HCT116 (cell line): Measurements from ENCODE around the gene UBE2E3. TPM values are rescaled to one million over a fixed set of nuclear protein-coding genes. Genes with fewer than 3 reads are reported as not detected.

Experiments
- ATAC-seq: fragments of 200-7000 bp; cut with Tn5 transposase; 2 replicates; pipeline ENCODE4 v1.9.1; 2020; ENCODE audit warnings: mild to moderate bottlenecking, moderate library complexity
- BruUV-seq: library from RNA; stranded (reverse); fragments of 400-500 nt; replicated peaks from 2 replicates; lab custom pipeline; 2021; lab: Mats Ljungman, UMichigan
- CTCF ChIA-PET: fragments of 300-600 bp; sonication (Branson Sonifier 250); formaldehyde crosslinking; loops from one replicate; lab custom pipeline; 2021; ENCODE audit warnings: antibody characterized with exemption; lab: Charles Lee
- POLR2A ChIA-PET: fragments of 300-600, 350-600 bp; sonication (Branson Sonifier 250); formaldehyde crosslinking; loops from one replicate; lab custom pipeline; 2021; ENCODE audit warnings: antibody characterized with exemption; lab: Charles Lee
- RAD21 ChIA-PET, 2 experiments: fragments of 300-600 bp; sonication (Branson Sonifier 250); formaldehyde crosslinking; loops; one replicate each; lab custom pipeline; 2023; ENCODE audit warnings: low total read pairs in 2 of 2; ENCODE audit not compliant: uncharacterized antibody in 2 of 2, unreplicated experiment in 2 of 2, low non-redundant PET in 1 of 2; lab: Charles Lee
- DNase-seq: peaks from one replicate; pipeline ENCODE4 v3.0.0-alpha.2; 2010; ENCODE audit warnings: low read depth, low spot score
- H2AFZ ChIP-seq: fragments of 200-600 bp; shearing (Covaris generic), sonication (generic); 2 replicates; pipeline ENCODE4 v1.6.1; 2017; ENCODE audit warnings: low read depth, mixed run types, mixed read lengths, antibody characterized with exemption, low read length; ENCODE audit not compliant: poor library complexity, severe bottlenecking
- H3K27ac ChIP-seq: 2 replicates; pipeline ENCODE4 v1.5.1; 2012; ENCODE audit warnings: low read depth, low read length
- H3K27me3 ChIP-seq: fragments of 200-600 bp; sonication (generic); 2 replicates; pipeline ENCODE4 v1.6.1; 2016; ENCODE audit warnings: mixed run types, low read length, mixed read lengths; ENCODE audit not compliant: insufficient read depth
- H3K36me3 ChIP-seq, 2 experiments: fragments of 200-500 bp in 1 of 2; fragments of 200-600 bp in 1 of 2; sonication (Bioruptor generic) in 1 of 2; sonication (generic) in 1 of 2; 2 replicates each; pipeline versions ENCODE4 v1.5.1 to v1.6.1; 2014 to 2016; ENCODE audit warnings: low read length in 2 of 2, inconsistent platforms in 1 of 2, mixed read lengths in 1 of 2, mixed run types in 1 of 2; ENCODE audit not compliant: insufficient read depth in 2 of 2, control insufficient read depth in 1 of 2
- H3K4me1 ChIP-seq, 2 experiments: fragments of 200-600 bp in 1 of 2; sonication (generic) in 1 of 2; 2 replicates each; pipeline versions ENCODE4 v1.5.1 to v1.6.1; 2012 to 2017; ENCODE audit warnings: low read length in 2 of 2, inconsistent platforms in 1 of 2, mild to moderate bottlenecking in 1 of 2, mixed read lengths in 1 of 2, mixed run types in 1 of 2, moderate library complexity in 1 of 2; ENCODE audit not compliant: insufficient read depth in 2 of 2, control insufficient read depth in 1 of 2
- H3K4me2 ChIP-seq: fragments of 200-600 bp; sonication (generic); 2 replicates; pipeline ENCODE4 v1.6.1; 2017; ENCODE audit warnings: mixed run types, low read length, mixed read lengths
- H3K4me3 ChIP-seq, 2 experiments: fragments of 200-600 bp in 1 of 2; sonication (generic) in 1 of 2; replicated peaks in 1 of 2; 2 replicates each; pipeline ENCODE4 v1.5.1; 2011 to 2016; ENCODE audit warnings: low read length in 2 of 2, control low read depth in 1 of 2, low read depth in 1 of 2, mild to moderate bottlenecking in 1 of 2, mixed read lengths in 1 of 2, mixed run types in 1 of 2
- H3K79me2 ChIP-seq: fragments of 200-600 bp; sonication (generic); 2 replicates; pipeline ENCODE4 v1.6.1; 2017; ENCODE audit warnings: mild to moderate bottlenecking, mixed run types, low read length, moderate library complexity, mixed read lengths; ENCODE audit not compliant: insufficient read depth
- H3K9ac ChIP-seq: fragments of 200-600 bp; sonication (generic); 2 replicates; pipeline ENCODE4 v1.6.1; 2016; ENCODE audit warnings: low read length, mixed read lengths
- H3K9me2 ChIP-seq: fragments of 200-600 bp; sonication (generic), shearing (Covaris generic); 2 replicates; pipeline ENCODE4 v1.6.1; 2017; ENCODE audit warnings: mixed run types, mild to moderate bottlenecking, moderate library complexity; ENCODE audit not compliant: insufficient read depth
- H3K9me3 ChIP-seq, 2 experiments: fragments of 200-500 bp in 1 of 2; fragments of 200-600 bp in 1 of 2; sonication (Bioruptor generic) in 1 of 2; sonication (generic) in 1 of 2; 2 replicates each; pipeline ENCODE4 v1.6.1; 2014 to 2017; ENCODE audit warnings: low read length in 2 of 2, mixed read lengths in 2 of 2, inconsistent platforms in 1 of 2, low read depth in 1 of 2, mild to moderate bottlenecking in 1 of 2, mixed run types in 1 of 2, moderate library complexity in 1 of 2; ENCODE audit not compliant: control insufficient read depth in 1 of 2, insufficient read depth in 1 of 2
- H4K20me1 ChIP-seq: fragments of 200-600 bp; sonication (generic), shearing (Covaris generic); 2 replicates; pipeline ENCODE4 v1.6.1; 2017; ENCODE audit warnings: mixed run types, mild to moderate bottlenecking, moderate library complexity; ENCODE audit not compliant: insufficient read depth
- FOSL1 ChIP-seq: IDR thresholded peaks from 2 replicates; pipeline ENCODE4 v1.6.1; 2012; ENCODE audit warnings: low read depth
- JUND ChIP-seq: IDR thresholded peaks from 2 replicates; pipeline ENCODE4 v1.6.1; 2012
- MAX ChIP-seq: IDR thresholded peaks from 2 replicates; pipeline ENCODE4 v1.6.1; 2012
- REST ChIP-seq: IDR thresholded peaks from 2 replicates; pipeline ENCODE4 v1.6.1; 2012; ENCODE audit warnings: low read depth
- SRF ChIP-seq: IDR thresholded peaks from 2 replicates; pipeline ENCODE4 v1.6.1; 2012; ENCODE audit warnings: low read depth
- TCF7L2 ChIP-seq: IDR thresholded peaks from 2 replicates; pipeline ENCODE4 v1.7.0; 2011; ENCODE audit warnings: borderline replicate concordance, inconsistent platforms; ENCODE audit not compliant: insufficient read depth, insufficient read length; ENCODE audit errors: extremely low read depth
- YY1 ChIP-seq: IDR thresholded peaks from 2 replicates; pipeline ENCODE4 v1.6.1; 2011; ENCODE audit warnings: low read length, low read depth, moderate library complexity, mild to moderate bottlenecking; ENCODE audit not compliant: insufficient replicate concordance; ENCODE audit errors: extremely low read depth
- intact Hi-C: fragments of 100-400 bp; cut with micrococcal nuclease; formaldehyde crosslinking; loops from 2 replicates; pipeline ENCODE4 v1.10.0; 2022
- total RNA-seq: library from RNA; stranded (reverse); gene quantifications from one replicate; pipeline ENCODE4 v1.2.1, GENCODE V29; 2021; ENCODE audit not compliant: unreplicated experiment
- TF ChIP-seq, protein P1 (sequence below): IDR thresholded peaks from 2 replicates; pipeline ENCODE4 v1.6.1; 2012

UBE2E3 gene
- total RNA-seq, 1 experiment from 2014 or later, result 64.2 TPM

DNA sequence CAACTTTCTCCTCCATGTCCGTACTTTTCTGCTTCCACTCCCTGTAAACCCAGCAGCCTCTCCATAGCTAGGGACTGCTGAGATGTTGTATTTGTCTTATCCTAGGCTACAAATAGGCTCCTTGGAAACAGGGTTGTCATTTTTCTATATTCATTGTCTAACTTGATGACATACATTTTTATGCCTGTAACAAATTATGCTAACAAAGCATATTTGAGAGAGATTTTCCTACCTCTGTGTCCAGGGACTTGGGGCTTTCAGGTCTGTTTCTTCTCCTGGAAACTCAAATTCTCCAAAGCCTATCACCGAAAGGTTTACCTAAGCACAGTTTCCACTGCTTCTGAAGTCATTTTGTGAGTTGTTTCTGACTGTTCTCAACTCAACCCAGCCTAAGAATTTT, 102.7 kb downstream of the UBE2E3 start:
- RAD21 ChIA-PET, result no interaction called here
- no TSS peak for BruUV-seq
- Histone ChIP-seq H3K79me2 (no peaks in the 10 kb centered on the region), H3K4me3 (no peak overlapping the region), H3K4me2 (no peak overlapping the region), H3K27me3 (no peaks in the 10 kb centered on the region), H3K36me3 (no peaks in the 10 kb centered on the region), H3K9ac (no peak overlapping the region), H3K9me2 (no peaks in the 10 kb centered on the region), H4K20me1 (no peaks in the 10 kb centered on the region), H3K27ac (no peak overlapping the region), H3K4me1 (no peaks in the 10 kb centered on the region), H3K9me3 (no peaks in the 10 kb centered on the region), H2AFZ (no peak overlapping the region)
- ATAC-seq (no peak), DNase-seq (no peak)
- POLR2A ChIA-PET, result no interaction called here
- intact Hi-C loops, result no loop called here
- CTCF ChIA-PET, result interaction anchor here (1.5 kb wide), 1 partner anchor 632 kb away, joined by 6 read pairs; no protein-coding TSS in a partner anchor
- TF ChIP-seq, protein P1, sequence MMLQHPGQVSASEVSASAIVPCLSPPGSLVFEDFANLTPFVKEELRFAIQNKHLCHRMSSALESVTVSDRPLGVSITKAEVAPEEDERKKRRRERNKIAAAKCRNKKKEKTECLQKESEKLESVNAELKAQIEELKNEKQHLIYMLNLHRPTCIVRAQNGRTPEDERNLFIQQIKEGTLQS, result no peak
- TF ChIP-seq TCF7L2 (no peak), FOSL1 (no peak), YY1 (no peak), JUND (no peak), MAX (no peak), REST (no peak), SRF (no peak)
